ENCODE results near the gene C16orf74. TPM values are rescaled to one million over a fixed set of nuclear protein-coding genes. Genes with fewer than 3 reads are reported as not detected.

C16orf74 gene
- total and polyA plus RNA-seq, 4 donors: 2.6 to 7.9 (median 3.4) TPM

GRCh38 chr16:85667841-85668413, 83.0 kb downstream of the C16orf74 start:
- 87 to 88% methylated on average over 16 of the region's 16 CpGs for WGBS, 2 donors
- Histone ChIP-seq H3K9me3 (ENCODE audit: control insufficient read depth in 4 of 4, insufficient read depth in 3 of 4, low read length in 3 of 4) (no peaks in the 10 kb centered on the region), H3K4me1 (ENCODE audit: control insufficient read depth in 5 of 5, insufficient read depth in 5 of 5, low read length in 5 of 5) (no peaks in the 10 kb centered on the region), H3K27ac (ENCODE audit: low read depth in 1 of 2, low read length in 1 of 2) (no peak overlapping the region), H3K9ac (ENCODE audit: insufficient read depth in 1 of 2, low read length in 2 of 2) (no peak overlapping the region), H3K4me3 (no peak overlapping the region), H3K27me3 (ENCODE audit: control insufficient read depth in 3 of 3, insufficient read depth in 3 of 3, low read length in 2 of 3) (no peaks in the 10 kb centered on the region), H3K36me3 (ENCODE audit: control insufficient read depth in 4 of 4, insufficient read depth in 4 of 4, low read length in 4 of 4) (peaks cover 28 to 79% (median 73%) of the 10 kb centered on the region in 4 donors)
- DNase-seq (no peak), ATAC-seq (ENCODE audit: insufficient read depth, low FRiP score) (no peak)
- TF ChIP-seq CTCF (IDR thresholded peaks at IDR 0.05; ENCODE audit: control extremely low read depth, extremely low read depth): no peak

DNA sequence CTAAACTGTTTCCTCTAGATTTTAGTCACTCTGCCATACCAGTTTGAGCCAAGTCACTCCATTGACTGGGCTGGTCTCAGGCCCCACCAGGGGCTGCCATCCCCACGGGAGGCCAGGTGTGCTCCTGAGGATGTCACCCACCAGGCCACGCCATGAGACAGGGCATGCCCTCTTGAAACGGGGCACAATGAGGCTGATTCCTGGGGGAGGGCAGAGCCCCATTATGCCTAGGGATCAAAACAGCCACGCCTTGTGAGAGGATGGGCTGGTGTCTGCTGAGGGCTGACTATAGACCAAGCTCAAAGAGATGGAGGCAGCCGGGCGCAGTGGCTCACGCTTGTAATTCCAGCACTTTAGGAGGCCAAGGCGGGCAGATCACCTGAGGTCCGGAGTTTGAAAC, 83.6 kb downstream of the C16orf74 start:
- Histone ChIP-seq H3K9me3 (ENCODE audit: control insufficient read depth in 4 of 4, insufficient read depth in 3 of 4, low read length in 3 of 4) (no peaks in the 10 kb centered on the region), H3K9ac (ENCODE audit: insufficient read depth in 1 of 2, low read length in 2 of 2) (no peak overlapping the region), H3K4me1 (ENCODE audit: control insufficient read depth in 5 of 5, insufficient read depth in 5 of 5, low read length in 5 of 5) (no peaks in the 10 kb centered on the region), H3K36me3 (ENCODE audit: control insufficient read depth in 4 of 4, insufficient read depth in 4 of 4, low read length in 4 of 4) (peaks cover 26 to 80% (median 76%) of the 10 kb centered on the region in 4 donors), H3K27me3 (ENCODE audit: control insufficient read depth in 3 of 3, insufficient read depth in 3 of 3, low read length in 2 of 3) (no peaks in the 10 kb centered on the region), H3K4me3 (no peak overlapping the region), H3K27ac (ENCODE audit: low read depth in 1 of 2, low read length in 1 of 2) (no peak overlapping the region)
- WGBS, 2 donors: 94 to 95% methylated on average over 9 of the region's 9 CpGs
- no peak for TF ChIP-seq CTCF (IDR thresholded peaks at IDR 0.05; ENCODE audit: control extremely low read depth, extremely low read depth)
- DNase-seq (no peak), ATAC-seq (ENCODE audit: insufficient read depth, low FRiP score) (no peak)

GRCh38 chr16:85665929-85666328, 85.0 kb downstream of the C16orf74 start:
- no peak overlapping the region for H3K9ac ChIP-seq (ENCODE audit: insufficient read depth in 1 of 2, low read length in 2 of 2)
- no peaks in the 10 kb centered on the region for H3K9me3 ChIP-seq (ENCODE audit: control insufficient read depth in 4 of 4, insufficient read depth in 3 of 4, low read length in 3 of 4)
- TF ChIP-seq CTCF (IDR thresholded peaks at IDR 0.05; ENCODE audit: control extremely low read depth, extremely low read depth): no peak
- no peak overlapping the region for H3K27ac ChIP-seq (ENCODE audit: low read depth in 1 of 2, low read length in 1 of 2)
- H3K4me1 ChIP-seq (ENCODE audit: control insufficient read depth in 5 of 5, insufficient read depth in 5 of 5, low read length in 5 of 5): no peaks in the 10 kb centered on the region
- H3K4me3 ChIP-seq: no peak overlapping the region
- WGBS, 2 donors: 94% methylated on average over 13 of the region's 13 CpGs
- DNase-seq (no peak), ATAC-seq (ENCODE audit: insufficient read depth, low FRiP score) (no peak)
- peaks cover 22 to 83% (median 72%) of the 10 kb centered on the region in 4 donors for H3K36me3 ChIP-seq (ENCODE audit: control insufficient read depth in 4 of 4, insufficient read depth in 4 of 4, low read length in 4 of 4)
- H3K27me3 ChIP-seq (ENCODE audit: control insufficient read depth in 3 of 3, insufficient read depth in 3 of 3, low read length in 2 of 3): no peaks in the 10 kb centered on the region

- WGBS, 2 donors: 93 to 94% methylated on average over 12 of the region's 12 CpGs
- Histone ChIP-seq H3K9me3 (ENCODE audit: control insufficient read depth in 4 of 4, insufficient read depth in 3 of 4, low read length in 3 of 4) (no peaks in the 10 kb centered on the region), H3K9ac (ENCODE audit: insufficient read depth in 1 of 2, low read length in 2 of 2) (no peak overlapping the region), H3K4me3 (no peak overlapping the region), H3K4me1 (ENCODE audit: control insufficient read depth in 5 of 5, insufficient read depth in 5 of 5, low read length in 5 of 5) (no peaks in the 10 kb centered on the region), H3K27me3 (ENCODE audit: control insufficient read depth in 3 of 3, insufficient read depth in 3 of 3, low read length in 2 of 3) (no peaks in the 10 kb centered on the region), H3K36me3 (ENCODE audit: control insufficient read depth in 4 of 4, insufficient read depth in 4 of 4, low read length in 4 of 4) (peaks cover 21 to 80% (median 69%) of the 10 kb centered on the region in 4 donors), H3K27ac (ENCODE audit: low read depth in 1 of 2, low read length in 1 of 2) (no peak overlapping the region)
- DNase-seq (no peak), ATAC-seq (ENCODE audit: insufficient read depth, low FRiP score) (no peak)
- no peak for TF ChIP-seq CTCF (IDR thresholded peaks at IDR 0.05; ENCODE audit: control extremely low read depth, extremely low read depth)
These were observed 85.5 kb downstream of the C16orf74 start for GRCh38 chr16:85665373-85665740.

All from lung (tissue), 12 donors.